Measurements from ENCODE around the gene TMEM259. TPM values are rescaled to one million over a fixed set of nuclear protein-coding genes. Genes with fewer than 3 reads are reported as not detected.

TMEM259 gene
- total and polyA plus RNA-seq, 9 of the 15 experiments (the other 6 are each of a cell fraction or from before 2014, with no cell fraction given), result 0.52 to 231 (median 63.6) TPM

- ChIA-PET CTCF (ENCODE audit: low intra/inter-chr PET ratio) (no interaction called here), POLR2A (interaction anchor here (0.7 to 1.9 kb wide), 7 partner anchors 9 to 439 kb away, joined by 3 to 14 read pairs (median 5); partner anchors contain the start of genes CIRBP and WDR18)
- BruUV-seq (replicated peaks), result no TSS peak
- no peak for FAIRE-seq
- Histone ChIP-seq H3K9me1 (ENCODE audit: control insufficient read depth, insufficient read depth, low read length) (peaks cover 16% of the 10 kb centered on the region), H3K9me3 (replicated peaks; ENCODE audit: control insufficient read depth, insufficient read depth, low read depth, low read length) (no peaks in the 10 kb centered on the region), H3K4me3 (peak overlapping the region; percentile 94), H3K79me2 (ENCODE audit: control insufficient read depth, insufficient read depth, low read length) (peaks cover 71% of the 10 kb centered on the region), H3K4me1 (replicated peaks in 1 of 2; ENCODE audit: control insufficient read depth in 2 of 2, insufficient read depth in 2 of 2, low read length in 2 of 2) (peaks cover 27 to 87% of the 10 kb centered on the region in 2 experiments), H3K27ac (ENCODE audit: extremely low read depth, low read depth, low read length) (no peak overlapping the region), H4K20me1 (replicated peaks; ENCODE audit: control insufficient read depth, insufficient read depth, low read length) (peaks cover 53% of the 10 kb centered on the region), H2AFZ (ENCODE audit: low read depth, low read length) (no peak overlapping the region), H3K4me2 (ENCODE audit: insufficient read depth, low read length) (peak overlapping the region; percentile 88), H3K27me3 (ENCODE audit: control insufficient read depth in 2 of 2, insufficient read depth in 2 of 2, low read length in 2 of 2) (no peaks in the 10 kb centered on the region), H3K36me3 (ENCODE audit: control insufficient read depth, insufficient read depth, low read length) (peaks cover 55% of the 10 kb centered on the region; the same call in 2 of the 3 replicates), H3K9ac (ENCODE audit: insufficient read depth in 1 of 2, low read depth in 2 of 2, low read length in 2 of 2) (peak overlapping the region; percentile 23 to 99; a peak in 2 of 4 replicates)
- in situ Hi-C loops (cut with MboI), result no loop called here
- ATAC-seq, result no peak
- WGBS (ENCODE audit: insufficient coverage, low coverage, missing lambda C conversion rate), result 43% methylated on average over 10 of the region's 17 CpGs
- intact Hi-C loops (cut with micrococcal nuclease), result no loop called here
- no peak for DNase-seq (ENCODE audit: extremely low read depth in 1 of 4, low spot score in 3 of 4)
- TF ChIP-seq RBBP5 (IDR thresholded peaks at IDR 0.05; ENCODE audit: borderline replicate concordance, insufficient read depth, low read length, poor library complexity, severe bottlenecking), result no peak
- no peak for TF ChIP-seq ZNF655 (CRISPR knock-in tag; IDR thresholded peaks at IDR 0.05)
- TF ChIP-seq ZNF311 (CRISPR knock-in tag; IDR thresholded peaks at IDR 0.05), result no peak
- TF ChIP-seq CSDE1 (IDR thresholded peaks at IDR 0.05), result no peak
- no peak for TF ChIP-seq HNRNPLL (IDR thresholded peaks at IDR 0.05; ENCODE audit: low read depth, low read length, poor library complexity, severe bottlenecking)
- no peak for TF ChIP-seq NR0B1 (IDR thresholded peaks at IDR 0.05; ENCODE audit: partially characterized antibody)
- TF ChIP-seq PRDM10 (IDR thresholded peaks at IDR 0.05; ENCODE audit: partially characterized antibody), result peak; percentile 93
- TF ChIP-seq IRF9 (tag; IDR thresholded peaks at IDR 0.05), result no peak
- no peak for TF ChIP-seq RBM17 (IDR thresholded peaks at IDR 0.05; ENCODE audit: borderline replicate concordance, low read depth, low read length)
- 0 out of 2 replicates have a peak, but pooled peaks have one; percentile 20 for TF ChIP-seq MED1 (CRISPR knock-in tag; IDR thresholded peaks at IDR 0.05; ENCODE audit: borderline replicate concordance)
- TF ChIP-seq ZFPM2 (CRISPR knock-in tag; IDR thresholded peaks at IDR 0.05), result no peak
- no peak for TF ChIP-seq PKNOX1 (IDR thresholded peaks at IDR 0.05)
Observed at GRCh38 chr19:1018932-1019615, 1.8 kb downstream of the TMEM259 start.
